WTC11 (cell line): Measurements from ENCODE around the gene KLF1.

Source experiments
- ETV6 ChIP-seq: sonication (generic); formaldehyde crosslinking; IDR thresholded peaks from 2 replicates; pipeline ENCODE4 v1.8.1; 2022; ENCODE audit warnings: mild to moderate bottlenecking, missing genetic modification reagents
- GABPB1 ChIP-seq: sonication (generic); formaldehyde crosslinking; IDR thresholded peaks from 2 replicates; pipeline ENCODE4 v1.8.1; 2023; ENCODE audit warnings: mild to moderate bottlenecking, missing genetic modification reagents
- HMGA2 ChIP-seq: fragments of 250-450 bp; sonication (Bioruptor Pico); IDR thresholded peaks from 2 replicates; pipeline ENCODE4 v1.4.0; 2021; ENCODE audit warnings: mild to moderate bottlenecking, moderate library complexity
- IRF2 ChIP-seq: sonication (generic); formaldehyde crosslinking; IDR thresholded peaks from 2 replicates; pipeline ENCODE4 v1.8.0; 2022; ENCODE audit warnings: low read depth, missing genetic modification reagents, borderline replicate concordance
- NR1H2 ChIP-seq: sonication (generic); formaldehyde crosslinking; IDR thresholded peaks from 2 replicates; pipeline ENCODE4 v1.9.0; 2021; ENCODE audit warnings: mild to moderate bottlenecking, moderate library complexity, missing genetic modification reagents
- SP1 ChIP-seq: sonication (generic); formaldehyde crosslinking; conservative IDR thresholded peaks from 2 replicates; pipeline ENCODE4 v1.8.1; 2022; ENCODE audit warnings: missing genetic modification reagents
- TF ChIP-seq, protein P1 (sequence below): fragments of 200-600 bp; IDR thresholded peaks from 2 replicates; pipeline ENCODE4 v1.8.0; 2022; ENCODE audit warnings: antibody characterized with exemption
- TF ChIP-seq, protein P2 (sequence below): sonication (generic); formaldehyde crosslinking; IDR thresholded peaks from 2 replicates; pipeline ENCODE4 v1.8.0; 2022; ENCODE audit warnings: missing genetic modification reagents
- TF ChIP-seq, protein P3 (sequence below): sonication (generic); formaldehyde crosslinking; IDR thresholded peaks from 2 replicates; pipeline ENCODE4 v1.8.0; 2022; ENCODE audit warnings: mild to moderate bottlenecking, missing genetic modification reagents
- TF ChIP-seq, protein P4 (sequence below): sonication (generic); formaldehyde crosslinking; IDR thresholded peaks from 2 replicates; pipeline ENCODE4 v1.8.0; 2023; ENCODE audit warnings: missing genetic modification reagents
- TF ChIP-seq, protein P5 (sequence below): sonication (generic); formaldehyde crosslinking; conservative IDR thresholded peaks from 2 replicates; pipeline ENCODE4 v1.8.1; 2022; ENCODE audit warnings: mild to moderate bottlenecking, missing genetic modification reagents
- TF ChIP-seq, protein P6 (sequence below): fragments of 250-450 bp; sonication (Bioruptor Pico); conservative IDR thresholded peaks from 2 replicates; pipeline ENCODE4 v1.9.0; 2021; ENCODE audit warnings: mild to moderate bottlenecking

DNA sequence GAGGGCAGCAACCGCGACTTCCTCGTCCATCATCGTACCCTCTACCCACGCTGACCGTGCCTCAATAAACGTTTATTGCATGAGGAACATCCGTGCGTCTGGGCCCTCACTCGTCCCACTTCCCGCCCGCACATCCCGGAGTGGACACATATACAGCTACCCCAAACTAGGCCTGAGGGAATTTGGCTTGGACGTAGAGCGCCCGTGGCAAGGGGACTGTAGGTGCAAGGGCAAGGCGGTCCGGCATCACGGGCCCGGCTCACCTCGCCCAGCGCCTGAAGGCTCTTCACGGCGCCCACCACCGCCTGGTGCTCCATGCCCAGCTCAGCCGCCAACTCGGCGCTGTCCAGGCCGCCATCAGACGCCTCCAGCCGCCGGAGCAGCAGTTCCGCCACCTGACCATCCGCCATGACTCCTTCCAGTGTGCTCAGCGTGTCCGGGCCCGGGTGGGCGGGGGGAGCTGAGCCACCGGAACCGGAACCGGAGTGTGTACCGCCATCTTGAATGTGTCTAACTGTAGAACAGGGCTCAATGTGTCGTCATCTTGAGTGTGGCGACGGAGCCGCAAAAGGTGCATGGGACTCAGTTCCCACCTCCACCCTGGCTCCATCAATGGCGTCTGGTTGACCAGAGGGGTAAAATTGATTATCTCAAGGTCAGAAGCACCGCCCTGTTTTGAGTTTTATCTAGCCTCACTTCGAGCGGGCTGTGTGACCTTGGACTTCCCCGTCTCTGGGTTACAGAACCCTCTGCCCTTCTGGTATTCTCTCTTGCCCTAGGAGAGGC, 46.5 kb upstream of the KLF1 start, which contains the start of gene FARSA:
- TF ChIP-seq, protein P1, sequence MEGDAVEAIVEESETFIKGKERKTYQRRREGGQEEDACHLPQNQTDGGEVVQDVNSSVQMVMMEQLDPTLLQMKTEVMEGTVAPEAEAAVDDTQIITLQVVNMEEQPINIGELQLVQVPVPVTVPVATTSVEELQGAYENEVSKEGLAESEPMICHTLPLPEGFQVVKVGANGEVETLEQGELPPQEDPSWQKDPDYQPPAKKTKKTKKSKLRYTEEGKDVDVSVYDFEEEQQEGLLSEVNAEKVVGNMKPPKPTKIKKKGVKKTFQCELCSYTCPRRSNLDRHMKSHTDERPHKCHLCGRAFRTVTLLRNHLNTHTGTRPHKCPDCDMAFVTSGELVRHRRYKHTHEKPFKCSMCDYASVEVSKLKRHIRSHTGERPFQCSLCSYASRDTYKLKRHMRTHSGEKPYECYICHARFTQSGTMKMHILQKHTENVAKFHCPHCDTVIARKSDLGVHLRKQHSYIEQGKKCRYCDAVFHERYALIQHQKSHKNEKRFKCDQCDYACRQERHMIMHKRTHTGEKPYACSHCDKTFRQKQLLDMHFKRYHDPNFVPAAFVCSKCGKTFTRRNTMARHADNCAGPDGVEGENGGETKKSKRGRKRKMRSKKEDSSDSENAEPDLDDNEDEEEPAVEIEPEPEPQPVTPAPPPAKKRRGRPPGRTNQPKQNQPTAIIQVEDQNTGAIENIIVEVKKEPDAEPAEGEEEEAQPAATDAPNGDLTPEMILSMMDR, result no peak
- TF ChIP-seq, protein P2, sequence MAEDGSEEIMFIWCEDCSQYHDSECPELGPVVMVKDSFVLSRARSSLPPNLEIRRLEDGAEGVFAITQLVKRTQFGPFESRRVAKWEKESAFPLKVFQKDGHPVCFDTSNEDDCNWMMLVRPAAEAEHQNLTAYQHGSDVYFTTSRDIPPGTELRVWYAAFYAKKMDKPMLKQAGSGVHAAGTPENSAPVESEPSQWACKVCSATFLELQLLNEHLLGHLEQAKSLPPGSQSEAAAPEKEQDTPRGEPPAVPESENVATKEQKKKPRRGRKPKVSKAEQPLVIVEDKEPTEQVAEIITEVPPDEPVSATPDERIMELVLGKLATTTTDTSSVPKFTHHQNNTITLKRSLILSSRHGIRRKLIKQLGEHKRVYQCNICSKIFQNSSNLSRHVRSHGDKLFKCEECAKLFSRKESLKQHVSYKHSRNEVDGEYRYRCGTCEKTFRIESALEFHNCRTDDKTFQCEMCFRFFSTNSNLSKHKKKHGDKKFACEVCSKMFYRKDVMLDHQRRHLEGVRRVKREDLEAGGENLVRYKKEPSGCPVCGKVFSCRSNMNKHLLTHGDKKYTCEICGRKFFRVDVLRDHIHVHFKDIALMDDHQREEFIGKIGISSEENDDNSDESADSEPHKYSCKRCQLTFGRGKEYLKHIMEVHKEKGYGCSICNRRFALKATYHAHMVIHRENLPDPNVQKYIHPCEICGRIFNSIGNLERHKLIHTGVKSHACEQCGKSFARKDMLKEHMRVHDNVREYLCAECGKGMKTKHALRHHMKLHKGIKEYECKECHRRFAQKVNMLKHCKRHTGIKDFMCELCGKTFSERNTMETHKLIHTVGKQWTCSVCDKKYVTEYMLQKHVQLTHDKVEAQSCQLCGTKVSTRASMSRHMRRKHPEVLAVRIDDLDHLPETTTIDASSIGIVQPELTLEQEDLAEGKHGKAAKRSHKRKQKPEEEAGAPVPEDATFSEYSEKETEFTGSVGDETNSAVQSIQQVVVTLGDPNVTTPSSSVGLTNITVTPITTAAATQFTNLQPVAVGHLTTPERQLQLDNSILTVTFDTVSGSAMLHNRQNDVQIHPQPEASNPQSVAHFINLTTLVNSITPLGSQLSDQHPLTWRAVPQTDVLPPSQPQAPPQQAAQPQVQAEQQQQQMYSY, result no peak
- 0 out of 2 replicates have a peak, but pooled peaks have one; percentile 32 for TF ChIP-seq ETV6 (CRISPR knock-in tag)
- TF ChIP-seq, protein P3, sequence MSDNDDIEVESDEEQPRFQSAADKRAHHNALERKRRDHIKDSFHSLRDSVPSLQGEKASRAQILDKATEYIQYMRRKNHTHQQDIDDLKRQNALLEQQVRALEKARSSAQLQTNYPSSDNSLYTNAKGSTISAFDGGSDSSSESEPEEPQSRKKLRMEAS (CRISPR knock-in tag), result peak; percentile 90
- peak; percentile 71 for TF ChIP-seq GABPB1 (CRISPR knock-in tag)
- peak; percentile 69 for TF ChIP-seq SP1 (CRISPR knock-in tag)
- TF ChIP-seq IRF2 (CRISPR knock-in tag), result no peak; the same call in 1 of the 2 replicates
- TF ChIP-seq, protein P4, sequence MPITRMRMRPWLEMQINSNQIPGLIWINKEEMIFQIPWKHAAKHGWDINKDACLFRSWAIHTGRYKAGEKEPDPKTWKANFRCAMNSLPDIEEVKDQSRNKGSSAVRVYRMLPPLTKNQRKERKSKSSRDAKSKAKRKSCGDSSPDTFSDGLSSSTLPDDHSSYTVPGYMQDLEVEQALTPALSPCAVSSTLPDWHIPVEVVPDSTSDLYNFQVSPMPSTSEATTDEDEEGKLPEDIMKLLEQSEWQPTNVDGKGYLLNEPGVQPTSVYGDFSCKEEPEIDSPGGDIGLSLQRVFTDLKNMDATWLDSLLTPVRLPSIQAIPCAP (CRISPR knock-in tag), result no peak
- TF ChIP-seq, protein P5, sequence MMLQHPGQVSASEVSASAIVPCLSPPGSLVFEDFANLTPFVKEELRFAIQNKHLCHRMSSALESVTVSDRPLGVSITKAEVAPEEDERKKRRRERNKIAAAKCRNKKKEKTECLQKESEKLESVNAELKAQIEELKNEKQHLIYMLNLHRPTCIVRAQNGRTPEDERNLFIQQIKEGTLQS (CRISPR knock-in tag), result no peak
- no peak for TF ChIP-seq NR1H2 (CRISPR knock-in tag)
- TF ChIP-seq, protein P6, sequence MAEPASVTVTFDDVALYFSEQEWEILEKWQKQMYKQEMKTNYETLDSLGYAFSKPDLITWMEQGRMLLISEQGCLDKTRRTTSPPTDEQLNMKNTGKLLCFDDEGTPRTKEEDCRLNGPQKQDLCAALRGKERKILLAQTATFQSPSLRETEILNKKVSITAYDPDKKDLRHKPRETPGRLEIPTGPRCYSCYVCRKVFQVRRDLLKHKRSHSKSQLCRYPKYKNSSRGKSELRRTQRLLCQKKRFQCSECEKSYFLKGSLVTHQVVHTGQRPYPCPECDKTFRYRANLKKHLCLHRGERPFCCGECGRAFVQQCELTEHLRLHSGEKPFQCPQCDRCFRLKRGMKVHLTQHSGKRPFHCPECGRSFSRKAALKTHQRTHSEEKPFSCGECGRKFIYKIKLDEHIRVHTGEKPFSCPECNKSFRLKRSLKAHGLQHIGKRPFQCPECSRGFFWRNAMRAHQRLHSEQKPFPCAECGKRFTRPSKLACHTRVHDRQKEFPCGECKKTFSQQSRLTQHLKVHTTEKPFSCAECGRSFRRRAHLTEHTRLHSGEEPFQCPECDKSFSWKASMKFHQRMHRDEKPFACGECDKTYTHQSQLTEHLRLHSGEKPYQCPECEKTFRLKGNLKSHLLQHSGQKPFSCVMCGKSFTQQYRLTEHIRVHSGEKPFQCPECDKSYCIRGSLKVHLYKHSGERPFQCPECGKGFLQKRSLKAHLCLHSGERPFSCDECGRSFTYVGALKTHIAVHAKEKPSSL, result no peak
- no peak for TF ChIP-seq HMGA2
